Thyroid gland (tissue), 4 donors: ENCODE measurements around the gene TK2.

Experiments
- CTCF ChIP-seq, 6 experiments: fragments of 200-600 bp in 3 of 6; fragments of 450-650 bp in 3 of 6; sonication (generic) in 3 of 6; IDR thresholded peaks; one replicate each; pipeline ENCODE4 v1.5.1; 2016 to 2019; ENCODE audit warnings: antibody characterized with exemption in 6 of 6, mild to moderate bottlenecking in 2 of 6, inconsistent platforms in 1 of 6, moderate library complexity in 1 of 6
- POLR2A ChIP-seq, 2 donors: fragments of 450-650 bp; IDR thresholded peaks; one replicate each; pipeline ENCODE4 v1.6.1; 2017; ENCODE audit warnings: antibody characterized with exemption in 2 of 2, mild to moderate bottlenecking in 2 of 2, moderate library complexity in 1 of 2

GRCh38 chr16:66578651-66579531 is 29.0 kb upstream of the TK2 start, which contains the start of gene CMTM2:
- TF ChIP-seq POLR2A (IDR thresholded peaks at IDR 0.05), result no peak
- TF ChIP-seq CTCF (IDR thresholded peaks at IDR 0.05), result no peak
